H1 (cell line): ENCODE results near the gene SCG5.

Experiments used
- ASH2L ChIP-seq: fragments of 200-600, 300-600 bp; sonication (generic); IDR thresholded peaks from one replicate; pipeline ENCODE4 v1.7.1; 2017; ENCODE audit warnings: low read length
- BRCA1 ChIP-seq: IDR thresholded peaks from 2 replicates; pipeline ENCODE4 v1.6.1; 2012; ENCODE audit warnings: low read depth, low read length, improper control_type of control experiment
- CEBPB ChIP-seq: IDR thresholded peaks from 2 replicates; pipeline ENCODE4 v1.6.1; 2012; ENCODE audit warnings: low read depth, low read length
- GTF2F1 ChIP-seq: IDR thresholded peaks from 2 replicates; pipeline ENCODE4 v1.6.1; 2012; ENCODE audit warnings: low read depth, low read length, improper control_type of control experiment, borderline replicate concordance
- JUND ChIP-seq: IDR thresholded peaks from 2 replicates; pipeline ENCODE4 v1.6.1; 2011; ENCODE audit warnings: mild to moderate bottlenecking, improper control_type of control experiment, low read length
- POLR2A ChIP-seq, 2 experiments: IDR thresholded peaks; 1 replicate in 1 of 2; 2 replicates in 1 of 2; pipeline ENCODE4 v1.6.1; 2011; ENCODE audit warnings: low read depth in 2 of 2, low read length in 2 of 2, mild to moderate bottlenecking in 2 of 2; ENCODE audit errors: control extremely low read depth in 1 of 2
- TAF1 ChIP-seq: IDR thresholded peaks from 2 replicates; pipeline ENCODE4 v1.6.1; 2011; ENCODE audit warnings: mild to moderate bottlenecking, low read depth, low read length
- TF ChIP-seq, protein P1 (sequence below), 3 experiments: IDR thresholded peaks; 1 replicate in 2 of 3; 2 replicates in 1 of 3; pipeline versions ENCODE4 v1.5.1 to v1.6.1; 2011; ENCODE audit warnings: low read length in 3 of 3, mild to moderate bottlenecking in 3 of 3, inconsistent platforms in 2 of 3, low read depth in 1 of 3, moderate library complexity in 1 of 3; ENCODE audit not compliant: insufficient read depth in 1 of 3; ENCODE audit errors: control extremely low read depth in 1 of 3

DNA sequence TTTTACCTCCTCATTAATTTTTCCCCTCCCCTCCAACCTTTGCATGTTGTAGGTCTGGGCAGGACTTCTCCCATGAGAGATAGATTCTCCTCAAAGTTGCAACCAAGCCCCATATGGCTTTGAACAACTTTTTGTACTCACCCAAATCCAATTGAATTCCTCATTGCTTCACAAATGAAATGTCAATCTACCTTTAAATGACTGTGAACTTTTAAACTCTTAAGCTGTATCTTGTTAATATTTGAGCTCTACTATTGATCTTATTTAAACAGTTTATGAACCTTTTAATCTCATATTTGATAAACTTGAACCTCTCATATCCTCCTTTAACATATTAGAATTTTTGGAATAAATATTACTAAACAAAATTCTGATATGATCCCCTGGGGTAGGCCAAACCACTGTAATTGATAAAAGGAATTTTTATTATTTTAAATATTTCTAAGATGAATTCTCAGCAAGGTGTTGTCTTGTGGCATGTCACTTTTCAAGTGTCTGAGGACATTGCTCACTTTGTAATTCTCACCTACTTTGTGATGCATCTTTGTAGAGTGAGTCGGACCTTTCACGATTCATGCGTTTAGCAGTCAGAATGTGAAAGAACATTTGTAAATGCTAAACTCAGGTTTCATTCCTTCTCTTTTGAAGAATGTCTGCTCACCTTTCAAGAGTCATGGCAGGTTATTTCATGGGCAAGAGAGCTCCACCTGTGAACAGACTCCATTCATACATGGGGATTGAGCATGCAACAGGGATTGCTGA lies 52.9 kb downstream of the SCG5 start:
- TF ChIP-seq BRCA1 (no peak), JUND (no peak), POLR2A (IDR thresholded peaks at IDR 0.05; ENCODE audit: control extremely low read depth in 1 of 2, low read depth in 2 of 2, low read length in 2 of 2) (no peak), ASH2L (no peak), TAF1 (no peak), GTF2F1 (no peak), CEBPB (no peak)
- TF ChIP-seq, protein P1, sequence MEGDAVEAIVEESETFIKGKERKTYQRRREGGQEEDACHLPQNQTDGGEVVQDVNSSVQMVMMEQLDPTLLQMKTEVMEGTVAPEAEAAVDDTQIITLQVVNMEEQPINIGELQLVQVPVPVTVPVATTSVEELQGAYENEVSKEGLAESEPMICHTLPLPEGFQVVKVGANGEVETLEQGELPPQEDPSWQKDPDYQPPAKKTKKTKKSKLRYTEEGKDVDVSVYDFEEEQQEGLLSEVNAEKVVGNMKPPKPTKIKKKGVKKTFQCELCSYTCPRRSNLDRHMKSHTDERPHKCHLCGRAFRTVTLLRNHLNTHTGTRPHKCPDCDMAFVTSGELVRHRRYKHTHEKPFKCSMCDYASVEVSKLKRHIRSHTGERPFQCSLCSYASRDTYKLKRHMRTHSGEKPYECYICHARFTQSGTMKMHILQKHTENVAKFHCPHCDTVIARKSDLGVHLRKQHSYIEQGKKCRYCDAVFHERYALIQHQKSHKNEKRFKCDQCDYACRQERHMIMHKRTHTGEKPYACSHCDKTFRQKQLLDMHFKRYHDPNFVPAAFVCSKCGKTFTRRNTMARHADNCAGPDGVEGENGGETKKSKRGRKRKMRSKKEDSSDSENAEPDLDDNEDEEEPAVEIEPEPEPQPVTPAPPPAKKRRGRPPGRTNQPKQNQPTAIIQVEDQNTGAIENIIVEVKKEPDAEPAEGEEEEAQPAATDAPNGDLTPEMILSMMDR (IDR thresholded peaks at IDR 0.05; ENCODE audit: control extremely low read depth in 1 of 3, insufficient read depth in 1 of 3, low read depth in 1 of 3, low read length in 3 of 3), result no peak
